Tibial artery (tissue), 4 donors: ENCODE results near the gene SLC35F6.

Experiments used
- DNase-seq, 2 donors: peaks; one replicate each; pipeline ENCODE4 v3.0.0-alpha.2; 2019
- H3K27ac ChIP-seq, 2 donors: fragments of 200-600 bp; sonication (generic) in 1 of 2; 1 replicate in 1 of 2; 2 replicates in 1 of 2; pipeline ENCODE4 v1.5.1; 2018 to 2019; ENCODE audit warnings: mild to moderate bottlenecking in 1 of 2
- H3K27me3 ChIP-seq, 2 donors: fragments of 200-600 bp; sonication (generic) in 1 of 2; one replicate each; pipeline versions ENCODE4 v1.5.1 to v1.6.0; 2016 to 2019
- H3K36me3 ChIP-seq, 3 donors: fragments of 200-600 bp; sonication (generic) in 2 of 3; one replicate each; pipeline ENCODE4 v1.5.1; 2016 to 2019; ENCODE audit warnings: mild to moderate bottlenecking in 2 of 3
- H3K4me1 ChIP-seq, 4 donors: fragments of 200-600 bp; sonication (generic) in 2 of 4; 1 replicate in 3 of 4; 2 replicates in 1 of 4; pipeline ENCODE4 v1.5.1; 2016 to 2019
- H3K4me3 ChIP-seq, 2 donors: fragments of 200-600 bp; sonication (generic) in 1 of 2; 1 replicate in 1 of 2; 2 replicates in 1 of 2; pipeline ENCODE4 v1.5.1; 2018 to 2019; ENCODE audit warnings: mild to moderate bottlenecking in 2 of 2
- H3K9me3 ChIP-seq, 3 donors: fragments of 200-600 bp; sonication (generic) in 1 of 3; one replicate each; pipeline ENCODE4 v1.5.1; 2016 to 2019
- intact Hi-C: fragments of 100-400 bp; cut with DNase I; formaldehyde crosslinking; loops from one replicate; pipeline ENCODE4 v1.15.0; 2023; ENCODE audit warnings: low total_unique reads
- TF ChIP-seq, protein P1 (sequence below), 2 experiments: fragments of 200-600 bp in 1 of 2; fragments of 450-650 bp in 1 of 2; IDR thresholded peaks; one replicate each; pipeline ENCODE4 v1.5.1; 2017 to 2019; ENCODE audit warnings: antibody characterized with exemption in 2 of 2, mild to moderate bottlenecking in 1 of 2, moderate library complexity in 1 of 2

The SLC35F6 gene

DNA sequence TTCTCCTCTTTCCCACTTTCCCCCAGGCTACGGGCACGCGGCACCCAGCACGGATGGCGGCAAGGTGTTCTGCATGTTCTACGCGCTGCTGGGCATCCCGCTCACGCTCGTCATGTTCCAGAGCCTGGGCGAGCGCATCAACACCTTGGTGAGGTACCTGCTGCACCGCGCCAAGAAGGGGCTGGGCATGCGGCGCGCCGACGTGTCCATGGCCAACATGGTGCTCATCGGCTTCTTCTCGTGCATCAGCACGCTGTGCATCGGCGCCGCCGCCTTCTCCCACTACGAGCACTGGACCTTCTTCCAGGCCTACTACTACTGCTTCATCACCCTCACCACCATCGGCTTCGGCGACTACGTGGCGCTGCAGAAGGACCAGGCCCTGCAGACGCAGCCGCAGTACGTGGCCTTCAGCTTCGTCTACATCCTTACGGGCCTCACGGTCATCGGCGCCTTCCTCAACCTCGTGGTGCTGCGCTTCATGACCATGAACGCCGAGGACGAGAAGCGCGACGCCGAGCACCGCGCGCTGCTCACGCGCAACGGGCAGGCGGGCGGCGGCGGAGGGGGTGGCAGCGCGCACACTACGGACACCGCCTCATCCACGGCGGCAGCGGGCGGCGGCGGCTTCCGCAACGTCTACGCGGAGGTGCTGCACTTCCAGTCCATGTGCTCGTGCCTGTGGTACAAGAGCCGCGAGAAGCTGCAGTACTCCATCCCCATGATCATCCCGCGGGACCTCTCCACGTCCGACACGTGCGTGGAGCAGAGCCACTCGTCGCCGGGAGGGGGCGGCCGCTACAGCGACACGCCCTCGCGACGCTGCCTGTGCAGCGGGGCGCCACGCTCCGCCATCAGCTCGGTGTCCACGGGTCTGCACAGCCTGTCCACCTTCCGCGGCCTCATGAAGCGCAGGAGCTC is 36.2 kb upstream of the SLC35F6 start:
- H3K36me3 ChIP-seq = no peaks in the 10 kb centered on the region
- no peaks in the 10 kb centered on the region for H3K9me3 ChIP-seq
- no peak for DNase-seq
- intact Hi-C loops = no loop called here
- TF ChIP-seq, protein P1, sequence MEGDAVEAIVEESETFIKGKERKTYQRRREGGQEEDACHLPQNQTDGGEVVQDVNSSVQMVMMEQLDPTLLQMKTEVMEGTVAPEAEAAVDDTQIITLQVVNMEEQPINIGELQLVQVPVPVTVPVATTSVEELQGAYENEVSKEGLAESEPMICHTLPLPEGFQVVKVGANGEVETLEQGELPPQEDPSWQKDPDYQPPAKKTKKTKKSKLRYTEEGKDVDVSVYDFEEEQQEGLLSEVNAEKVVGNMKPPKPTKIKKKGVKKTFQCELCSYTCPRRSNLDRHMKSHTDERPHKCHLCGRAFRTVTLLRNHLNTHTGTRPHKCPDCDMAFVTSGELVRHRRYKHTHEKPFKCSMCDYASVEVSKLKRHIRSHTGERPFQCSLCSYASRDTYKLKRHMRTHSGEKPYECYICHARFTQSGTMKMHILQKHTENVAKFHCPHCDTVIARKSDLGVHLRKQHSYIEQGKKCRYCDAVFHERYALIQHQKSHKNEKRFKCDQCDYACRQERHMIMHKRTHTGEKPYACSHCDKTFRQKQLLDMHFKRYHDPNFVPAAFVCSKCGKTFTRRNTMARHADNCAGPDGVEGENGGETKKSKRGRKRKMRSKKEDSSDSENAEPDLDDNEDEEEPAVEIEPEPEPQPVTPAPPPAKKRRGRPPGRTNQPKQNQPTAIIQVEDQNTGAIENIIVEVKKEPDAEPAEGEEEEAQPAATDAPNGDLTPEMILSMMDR (IDR thresholded peaks at IDR 0.05) = no peak
- no peaks in the 10 kb centered on the region for H3K27me3 ChIP-seq
- H3K4me3 ChIP-seq = no peak overlapping the region
- no peak overlapping the region for H3K27ac ChIP-seq
- peaks cover 0 to 30% (median 24%) of the 10 kb centered on the region in 4 donors for H3K4me1 ChIP-seq

DNA sequence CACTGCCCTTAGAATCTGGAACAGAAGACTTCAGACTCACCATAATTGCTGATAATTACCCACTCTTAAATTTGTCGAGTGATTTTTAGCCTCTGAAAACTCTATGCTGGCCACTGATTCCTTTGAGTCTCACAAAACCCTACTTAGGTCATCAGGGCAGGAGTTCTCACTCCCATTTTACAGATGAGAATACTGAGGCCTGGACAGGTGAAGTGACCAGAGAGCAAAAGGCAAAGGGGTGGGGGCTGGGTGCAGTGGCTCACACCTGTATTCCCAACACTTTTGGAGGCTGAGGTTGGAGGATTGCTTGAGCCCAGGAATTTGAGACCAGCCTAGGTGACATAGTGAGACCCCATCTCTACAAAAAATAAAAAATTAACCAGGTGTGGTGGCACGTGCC is 34.8 kb upstream of the SLC35F6 start:
- Histone ChIP-seq H3K27me3 (no peaks in the 10 kb centered on the region), H3K4me3 (no peak overlapping the region), H3K4me1 (peaks cover 0 to 16% (median 10%) of the 10 kb centered on the region in 4 donors), H3K36me3 (no peaks in the 10 kb centered on the region), H3K9me3 (no peaks in the 10 kb centered on the region), H3K27ac (no peak overlapping the region)
- TF ChIP-seq, protein P1 (IDR thresholded peaks at IDR 0.05) = no peak
- DNase-seq = no peak
- intact Hi-C loops = no loop called here

DNA sequence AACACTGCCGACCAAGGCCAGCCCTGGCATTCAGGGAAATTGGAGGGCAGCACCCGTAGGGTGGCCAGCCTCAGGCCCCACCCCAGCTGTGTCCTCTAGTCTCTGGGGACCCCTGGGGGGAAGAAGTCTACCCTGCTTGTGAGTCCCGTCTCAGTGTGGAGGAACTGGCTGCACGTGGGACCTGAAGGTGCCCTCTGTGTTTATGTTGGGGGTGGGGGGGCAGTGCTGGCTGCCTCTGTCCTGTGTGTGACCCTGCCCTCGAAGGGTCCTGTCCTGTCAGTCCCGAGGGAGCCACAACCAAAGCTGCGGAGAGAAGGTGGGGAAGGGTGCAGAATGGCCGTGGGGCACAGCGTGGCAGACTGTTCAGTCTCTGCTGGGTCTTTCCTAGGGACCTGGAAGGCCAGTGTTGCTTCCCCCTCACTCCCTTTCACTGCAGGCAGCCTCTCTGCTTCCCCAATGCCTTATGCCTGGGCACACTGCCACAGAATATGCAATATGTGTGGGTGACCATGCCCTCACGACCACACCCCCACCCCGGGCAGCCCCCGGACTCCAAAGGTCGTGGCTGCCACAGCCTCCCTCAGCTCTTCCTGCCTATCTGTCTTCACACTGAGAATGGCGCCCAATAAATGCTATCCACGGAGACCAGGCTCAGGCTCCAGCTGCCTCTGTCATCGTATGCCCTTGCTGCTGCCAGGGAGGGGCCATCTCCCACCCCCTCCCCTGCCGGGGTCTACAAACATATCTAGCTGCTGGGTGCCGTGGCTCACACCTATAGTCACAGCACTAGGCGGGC is 33.3 kb upstream of the SLC35F6 start:
- TF ChIP-seq, protein P1 (IDR thresholded peaks at IDR 0.05) = no peak
- Histone ChIP-seq H3K4me3 (no peak overlapping the region), H3K9me3 (no peaks in the 10 kb centered on the region), H3K27ac (no peak overlapping the region), H3K4me1 (peaks cover 0 to 1% (median 0%) of the 10 kb centered on the region in 4 donors), H3K36me3 (no peaks in the 10 kb centered on the region), H3K27me3 (no peaks in the 10 kb centered on the region)
- intact Hi-C loops = no loop called here
- no peak for DNase-seq

DNA sequence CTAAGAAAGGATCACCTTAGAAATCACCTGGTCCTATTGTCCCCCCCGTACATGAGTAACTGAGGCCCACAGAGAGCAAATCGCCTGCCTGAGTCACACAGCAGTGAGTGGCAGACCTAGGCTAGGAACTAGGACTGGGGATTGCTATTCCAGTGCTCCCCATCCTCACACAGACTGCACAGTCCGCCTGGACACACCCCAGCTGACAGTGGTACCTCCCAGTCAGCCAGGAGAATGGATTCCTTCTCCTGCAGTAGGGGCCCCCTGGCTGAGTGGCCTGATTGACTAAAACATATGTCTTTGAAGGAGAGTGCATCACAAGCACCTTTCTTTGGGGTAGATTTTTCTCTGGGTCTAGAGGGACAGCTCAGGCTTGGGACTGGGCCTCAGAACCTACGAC is 32.4 kb upstream of the SLC35F6 start:
- Histone ChIP-seq H3K4me3 (no peak overlapping the region), H3K9me3 (no peaks in the 10 kb centered on the region), H3K27me3 (no peaks in the 10 kb centered on the region), H3K27ac (no peak overlapping the region), H3K4me1 (no peaks in the 10 kb centered on the region), H3K36me3 (no peaks in the 10 kb centered on the region)
- intact Hi-C loops = no loop called here
- TF ChIP-seq, protein P1 (IDR thresholded peaks at IDR 0.05) = no peak
- DNase-seq = no peak

DNA sequence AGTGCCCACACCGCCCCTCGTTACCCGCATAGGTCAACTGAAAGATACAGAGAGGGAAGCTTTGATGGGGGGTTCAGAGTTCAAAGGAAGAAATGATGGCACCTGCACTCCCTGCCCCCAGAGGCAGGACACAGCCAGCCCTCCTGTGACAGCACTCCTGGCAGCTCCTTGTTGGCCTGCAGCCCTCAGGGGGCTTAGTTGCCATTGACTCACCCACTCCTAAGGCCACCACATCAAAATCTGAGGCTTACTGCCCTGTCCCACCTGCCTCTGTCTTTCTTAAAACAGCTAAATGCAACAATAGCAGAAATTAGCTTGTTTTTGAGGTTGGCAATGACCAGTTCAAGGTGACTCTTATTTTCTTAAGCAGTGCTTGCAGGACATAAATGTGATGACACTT is 31.6 kb upstream of the SLC35F6 start:
- intact Hi-C loops = no loop called here
- no peaks in the 10 kb centered on the region for H3K27me3 ChIP-seq
- no peak overlapping the region for H3K27ac ChIP-seq
- H3K36me3 ChIP-seq = no peaks in the 10 kb centered on the region
- DNase-seq = no peak
- TF ChIP-seq, protein P1 (IDR thresholded peaks at IDR 0.05) = no peak
- H3K9me3 ChIP-seq = no peaks in the 10 kb centered on the region
- no peak overlapping the region for H3K4me3 ChIP-seq
- no peaks in the 10 kb centered on the region for H3K4me1 ChIP-seq
